Esophagus squamous epithelium (tissue), 5 donors: ENCODE measurements around the gene CCDC71L. TPM values are rescaled to one million over a fixed set of nuclear protein-coding genes. Genes with fewer than 3 reads are reported as not detected.
"Not testable (repeated sequence)": the region's sequence is repeated elsewhere in the genome, so short reads cannot be mapped to it uniquely, and the experiment has no call there.

Source experiments
- DNase-seq: peaks from one replicate; lab custom pipeline; 2025; lab: John Stamatoyannopoulos, UW
- H3K27ac ChIP-seq, 4 donors: fragments of 200-600 bp; sonication (generic); one replicate each; pipeline ENCODE4 v1.5.1; 2016 to 2019; ENCODE audit warnings: mild to moderate bottlenecking in 1 of 4
- H3K27me3 ChIP-seq, 4 donors: fragments of 200-600 bp; sonication (generic); 1 replicate in 3 of 4; 2 replicates in 1 of 4; pipeline versions ENCODE4 v1.5.1 to v1.6.0; 2017 to 2021; ENCODE audit warnings: antibody characterized with exemption in 1 of 4
- H3K36me3 ChIP-seq, 3 donors: fragments of 200-600 bp; sonication (generic); one replicate each; pipeline ENCODE4 v1.5.1; 2016 to 2019
- H3K4me1 ChIP-seq, 3 donors: fragments of 200-600 bp; sonication (generic); one replicate each; pipeline ENCODE4 v1.5.1; 2017 to 2019
- H3K4me3 ChIP-seq, 4 donors: fragments of 200-600 bp; sonication (generic); 1 replicate in 3 of 4; 2 replicates in 1 of 4; pipeline ENCODE4 v1.5.1; 2016 to 2019; ENCODE audit warnings: mild to moderate bottlenecking in 2 of 4, moderate library complexity in 1 of 4
- H3K9me3 ChIP-seq, 3 donors: fragments of 200-600 bp; sonication (generic); one replicate each; pipeline ENCODE4 v1.5.1; 2016 to 2019
- CTCF ChIP-seq, 6 experiments: fragments of 450-650 bp in 4 of 6; fragments of 200-600 bp in 2 of 6; sonication (generic) in 2 of 6; IDR thresholded peaks; one replicate each; pipeline ENCODE4 v1.5.1; 2016 to 2019; ENCODE audit warnings: antibody characterized with exemption in 6 of 6, mild to moderate bottlenecking in 4 of 6, moderate library complexity in 4 of 6
- POLR2A ChIP-seq, 4 donors: fragments of 450-650 bp; IDR thresholded peaks; one replicate each; pipeline ENCODE4 v1.6.1; 2017; ENCODE audit warnings: antibody characterized with exemption in 4 of 4, mild to moderate bottlenecking in 4 of 4, moderate library complexity in 3 of 4
- WGBS, 2 donors: methylation state at CpG; one replicate each; pipeline ENCODE4 v1.1.5; 2018; 5-methylcytosine and 5-hydroxymethylcytosine counted together
- intact Hi-C: fragments of 100-400 bp; cut with DNase I; formaldehyde crosslinking; loops from one replicate; pipeline ENCODE4 v1.15.0; 2022
- total RNA-seq, 4 donors: library from RNA; depleted of rRNA; stranded (reverse); fragments of >200 nt; gene quantifications; one replicate each; pipeline ENCODE4 v1.1.0, GENCODE V29; 2016
- donor health status: DM: yes; HTN: yes; CAD: no.

Gene CCDC71L
- total RNA-seq, result 10 to 100 TPM in 1 of 4 donors, 1 to 10 TPM in 3; 3.3 to 19.5 (median 4.8) TPM

- DNase-seq, result peak; percentile 86
- TF ChIP-seq CTCF (IDR thresholded peaks at IDR 0.05), result no peak
- TF ChIP-seq POLR2A (IDR thresholded peaks at IDR 0.05), result peak in 3 of 4 donors; percentile 56 to 84 (median 65)
- intact Hi-C loops, result no loop called here
- 4 to 5% methylated on average over 35 to 39 of the region's 51 CpGs for WGBS, 2 donors
- no peaks in the 10 kb centered on the region for H3K9me3 ChIP-seq
- H3K4me1 ChIP-seq, result peaks cover 0 to 31% (median 13%) of the 10 kb centered on the region in 3 donors
- no peaks in the 10 kb centered on the region for H3K36me3 ChIP-seq
- H3K4me3 ChIP-seq, result peak within 1 kb of the TSS; percentile 80 to 87 (median 82)
- H3K27me3 ChIP-seq, result no peaks in the 10 kb centered on the region
- H3K27ac ChIP-seq, result peak within 1 kb of the TSS; percentile 94 to 96 (median 95)
Measured at GRCh38 chr7:106660862-106661720, at the start of gene CCDC71L. Gene CCDC71L, minus strand, starts transcription at chr7:106661158. Its CDS starts 262 bp downstream, at chr7:106660896.

- DNase-seq, H3K4me1 ChIP-seq, intact Hi-C loops, H3K27me3 ChIP-seq, H3K4me3 ChIP-seq, H3K36me3 ChIP-seq, H3K9me3 ChIP-seq, H3K27ac ChIP-seq: not testable (repeated sequence)
- WGBS, 2 donors, result 82% methylated on average over 5 of the region's 7 CpGs; no CpG with 5 or more reads in 1 of the 2 donors
Measured at GRCh38 chr7:106709604-106710003, 48.6 kb upstream of the CCDC71L start.

GRCh38 chr7:106704000-106704840, 43.3 kb upstream of the CCDC71L start:
- intact Hi-C loops, result no loop called here
- H3K4me1 ChIP-seq, result no peaks in the 10 kb centered on the region
- no peaks in the 10 kb centered on the region for H3K9me3 ChIP-seq
- TF ChIP-seq POLR2A (IDR thresholded peaks at IDR 0.05) (no peak), CTCF (IDR thresholded peaks at IDR 0.05) (no peak)
- no peak overlapping the region for H3K27ac ChIP-seq
- H3K4me3 ChIP-seq, result no peak overlapping the region
- 49 to 60% methylated on average over 3 of the region's 3 CpGs for WGBS, 2 donors
- no peak for DNase-seq
- H3K36me3 ChIP-seq, result no peaks in the 10 kb centered on the region
- no peaks in the 10 kb centered on the region for H3K27me3 ChIP-seq

- H3K36me3 ChIP-seq, result no peaks in the 10 kb centered on the region
- no peak for DNase-seq
- no peaks in the 10 kb centered on the region for H3K4me1 ChIP-seq
- intact Hi-C loops, result no loop called here
- no peaks in the 10 kb centered on the region for H3K27me3 ChIP-seq
- no peak overlapping the region for H3K27ac ChIP-seq
- no peaks in the 10 kb centered on the region for H3K9me3 ChIP-seq
- TF ChIP-seq POLR2A (IDR thresholded peaks at IDR 0.05), result no peak
- no peak for TF ChIP-seq CTCF (IDR thresholded peaks at IDR 0.05)
- WGBS, 2 donors, result 64 to 74% methylated on average over 4 of the region's 4 CpGs
- no peak overlapping the region for H3K4me3 ChIP-seq
Measured at GRCh38 chr7:106693677-106694353, 32.9 kb upstream of the CCDC71L start.

GRCh38 chr7:106692450-106693051, 31.6 kb upstream of the CCDC71L start:
- Histone ChIP-seq H3K27me3 (no peaks in the 10 kb centered on the region), H3K9me3 (no peaks in the 10 kb centered on the region), H3K36me3 (no peaks in the 10 kb centered on the region), H3K4me3 (no peak overlapping the region), H3K4me1 (no peaks in the 10 kb centered on the region), H3K27ac (no peak overlapping the region)
- intact Hi-C loops, result no loop called here
- no peak for DNase-seq
- TF ChIP-seq POLR2A (IDR thresholded peaks at IDR 0.05) (no peak), CTCF (IDR thresholded peaks at IDR 0.05) (no peak)
- 69 to 72% methylated on average over 2 of the region's 2 CpGs for WGBS, 2 donors

- intact Hi-C loops, H3K36me3 ChIP-seq, H3K4me1 ChIP-seq, H3K9me3 ChIP-seq, DNase-seq, H3K27me3 ChIP-seq, H3K27ac ChIP-seq, H3K4me3 ChIP-seq: not testable (repeated sequence)
- 82 to 83% methylated on average over 2 of the region's 2 CpGs for WGBS, 2 donors
Measured at GRCh38 chr7:106688161-106688560, 27.2 kb upstream of the CCDC71L start.
